Endothelial cell of umbilical vein (primary cell): ENCODE data around the gene CERK. TPM values are rescaled to one million over a fixed set of nuclear protein-coding genes. Genes with fewer than 3 reads are reported as not detected.

ENCODE experiments used
- BruUV-seq: library from RNA; stranded (reverse); fragments of 400-500 nt; replicated peaks from 2 replicates; lab custom pipeline; 2021; lab: Mats Ljungman, UMichigan
- CTCF ChIA-PET: fragments of 300-600, 350-600 bp; sonication (Branson Sonifier 250); formaldehyde crosslinking; loops from one replicate; lab custom pipeline; 2021; ENCODE audit warnings: antibody characterized with exemption, inconsistent platforms; lab: Charles Lee
- POLR2A ChIA-PET: fragments of 300-600, 350-600 bp; sonication (Branson Sonifier 250); formaldehyde crosslinking; loops from one replicate; lab custom pipeline; 2021; ENCODE audit warnings: antibody characterized with exemption, inconsistent platforms; lab: Charles Lee
- DNase-seq: peaks from one replicate; pipeline ENCODE4 v3.0.0-alpha.2; 2011; ENCODE audit warnings: low read depth, low spot score
- FAIRE-seq: peaks from 2 replicates; lab custom pipeline; 2011; peaks lifted over from hg19 to GRCh38; lab: Jason Lieb, UNC
- H2AFZ ChIP-seq: 2 replicates; pipeline ENCODE4 v1.6.0; 2012; ENCODE audit warnings: low read depth, low read length, control low read depth, inconsistent platforms
- H3K27ac ChIP-seq: 2 replicates; pipeline ENCODE4 v1.5.1; 2011; ENCODE audit warnings: low read depth, mild to moderate bottlenecking, control low read depth, low read length, moderate library complexity; ENCODE audit not compliant: insufficient read depth
- H3K27me3 ChIP-seq, 2 experiments: 2 replicates each; pipeline versions ENCODE4 v1.6.0 to v1.6.1; 2011; ENCODE audit warnings: low read length in 2 of 2, mixed read lengths in 1 of 2; ENCODE audit not compliant: control insufficient read depth in 2 of 2, insufficient read depth in 2 of 2
- H3K36me3 ChIP-seq, 2 experiments: 2 replicates in 1 of 2; 3 replicates in 1 of 2; pipeline ENCODE4 v1.5.1; 2011; ENCODE audit warnings: low read length in 2 of 2, mild to moderate bottlenecking in 1 of 2, moderate library complexity in 1 of 2; ENCODE audit not compliant: control insufficient read depth in 2 of 2, insufficient read depth in 2 of 2; ENCODE audit errors: extremely low read depth in 1 of 2
- H3K4me1 ChIP-seq: 3 replicates; pipeline ENCODE4 v1.5.1; 2011; ENCODE audit warnings: mild to moderate bottlenecking, low read length; ENCODE audit not compliant: control insufficient read depth, insufficient read depth; ENCODE audit errors: extremely low read depth
- H3K4me2 ChIP-seq: 2 replicates; pipeline ENCODE4 v1.6.1; 2011; ENCODE audit warnings: low read length, control low read depth, mixed read lengths; ENCODE audit not compliant: insufficient read depth
- H3K4me3 ChIP-seq, 3 experiments: fragments of 200-600 bp in 1 of 3; sonication (generic), shearing (Covaris generic) in 1 of 3; replicated peaks in 1 of 3; 2 replicates each; pipeline ENCODE4 v1.5.1; 2011 to 2016; ENCODE audit warnings: control low read depth in 3 of 3, low read length in 3 of 3, mild to moderate bottlenecking in 2 of 3, inconsistent platforms in 1 of 3, low read depth in 1 of 3, moderate library complexity in 1 of 3; ENCODE audit not compliant: insufficient read depth in 1 of 3
- H3K79me2 ChIP-seq: 2 replicates; pipeline ENCODE4 v1.6.0; 2012; ENCODE audit warnings: low read length, inconsistent platforms; ENCODE audit not compliant: control insufficient read depth, insufficient read depth
- H3K9ac ChIP-seq: replicated peaks from 2 replicates; pipeline ENCODE3; 2011; ENCODE audit warnings: low read length, control low read depth; ENCODE audit not compliant: insufficient read depth; ENCODE audit errors: extremely low read depth
- H3K9me1 ChIP-seq: replicated peaks from 3 replicates; pipeline ENCODE4 v1.6.0; 2011; ENCODE audit warnings: mild to moderate bottlenecking, low read length; ENCODE audit not compliant: control insufficient read depth, insufficient read depth; ENCODE audit errors: extremely low read depth
- H3K9me3 ChIP-seq: replicated peaks from 2 replicates; pipeline ENCODE4 v1.5.1; 2012; ENCODE audit warnings: low read length, inconsistent platforms; ENCODE audit not compliant: control insufficient read depth, insufficient read depth
- H4K20me1 ChIP-seq: replicated peaks from 2 replicates; pipeline ENCODE3; 2011; ENCODE audit warnings: mild to moderate bottlenecking, low read length; ENCODE audit not compliant: control insufficient read depth, insufficient read depth; ENCODE audit errors: extremely low read depth
- EZH2 ChIP-seq: IDR thresholded peaks from 2 replicates; pipeline ENCODE4 v1.6.1; 2012; ENCODE audit warnings: borderline replicate concordance, low read depth, mild to moderate bottlenecking, moderate library complexity, low read length, inconsistent platforms; ENCODE audit not compliant: severe bottlenecking
- FOS ChIP-seq: IDR thresholded peaks from 2 replicates; pipeline ENCODE4 v1.6.1; 2011; ENCODE audit warnings: mild to moderate bottlenecking, low read length, moderate library complexity, borderline replicate concordance; ENCODE audit not compliant: insufficient read depth
- GATA2 ChIP-seq: IDR thresholded peaks from 2 replicates; pipeline ENCODE4 v1.7.0; 2011; ENCODE audit warnings: low read depth, mild to moderate bottlenecking, moderate library complexity, mixed read lengths, low read length; ENCODE audit not compliant: insufficient read length, insufficient read depth
- JUN ChIP-seq: IDR thresholded peaks from 2 replicates; pipeline ENCODE4 v1.6.1; 2011; ENCODE audit warnings: borderline replicate concordance, low read depth; ENCODE audit not compliant: insufficient read length, insufficient read depth
- MAX ChIP-seq: IDR thresholded peaks from 2 replicates; pipeline ENCODE4 v1.6.1; 2011; ENCODE audit not compliant: insufficient read depth, insufficient read length
- MYC ChIP-seq: IDR thresholded peaks from one replicate; pipeline ENCODE4 v1.6.1; 2011; ENCODE audit warnings: mild to moderate bottlenecking, low read depth, low read length
- POLR2A ChIP-seq: IDR thresholded peaks from 2 replicates; pipeline ENCODE4 v1.6.1; 2012; ENCODE audit warnings: low read depth, mild to moderate bottlenecking, control low read depth, low read length
- POLR2AphosphoS5 ChIP-seq: IDR thresholded peaks from 2 replicates; pipeline ENCODE4 v1.6.1; 2012; ENCODE audit warnings: low read depth, mild to moderate bottlenecking, control low read depth, low read length, moderate library complexity; ENCODE audit not compliant: insufficient read depth
- dilution Hi-C: fragments of 300-500 bp; cut with MboI; formaldehyde crosslinking; loops from one replicate; pipeline ENCODE4 v1.15.0; 2019; ENCODE audit warnings: low sequenced_read_pairs; ENCODE audit not compliant: extremely low pct_ligation_motif_present
- intact Hi-C: fragments of 100-400 bp; cut with micrococcal nuclease; formaldehyde crosslinking; loops from one replicate; pipeline ENCODE4 v1.10.0; 2022
- polyA plus RNA-seq, 4 experiments: library from polyadenylated mRNA; depleted of rRNA in 3 of 4; stranded (reverse) in 3 of 4; unstranded in 1 of 4; fragments of >200 nt; gene quantifications; 2 replicates each; pipeline versions ENCODE4 v1.2.1 to v1.2.3, GENCODE V29; 2011 to 2012; ENCODE audit warnings: missing spikeins in 1 of 4
- total RNA-seq: library from RNA; stranded (reverse); gene quantifications from 2 replicates; pipeline ENCODE4 v1.2.3, GENCODE V29; 2021

CERK gene
- total and polyA plus RNA-seq, 2 donors (not counting 3 experiments of a cell fraction or from before 2014, with no cell fraction given) = 61.1 to 88.0 TPM

DNA sequence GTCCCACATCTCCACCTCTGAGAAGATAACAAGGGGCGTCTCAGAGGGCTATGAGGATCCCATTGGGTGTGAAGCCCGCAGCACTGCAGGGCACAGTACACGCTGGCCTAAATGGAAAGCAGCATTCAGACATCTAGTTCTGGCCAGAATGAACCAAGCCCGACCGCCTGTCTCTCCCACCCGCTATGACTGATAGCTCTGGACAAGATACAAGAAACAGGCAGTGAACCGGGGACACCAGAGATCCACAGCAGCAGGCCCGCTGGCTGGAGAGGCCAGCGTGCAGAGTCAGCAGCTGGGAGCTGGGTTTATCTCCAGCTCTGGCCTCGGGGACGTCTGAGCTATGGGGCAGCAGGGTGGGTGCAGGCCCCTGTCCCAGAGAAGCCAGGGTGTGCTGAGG is 9.6 kb downstream of the CERK start:
- Histone ChIP-seq H3K4me3 (no peak overlapping the region), H4K20me1 (no peaks in the 10 kb centered on the region), H3K36me3 (peaks cover 4 to 33% of the 10 kb centered on the region in 2 experiments), H3K27me3 (no peaks in the 10 kb centered on the region), H3K9ac (no peak overlapping the region), H3K4me2 (no peak overlapping the region), H2AFZ (no peak overlapping the region), H3K27ac (no peak overlapping the region), H3K4me1 (no peaks in the 10 kb centered on the region), H3K9me1 (no peaks in the 10 kb centered on the region), H3K79me2 (peaks cover 97% of the 10 kb centered on the region), H3K9me3 (no peaks in the 10 kb centered on the region)
- no peak for DNase-seq
- TF ChIP-seq FOS (no peak), JUN (no peak), EZH2 (no peak), POLR2A (no peak), MYC (no peak), GATA2 (no peak), MAX (no peak), POLR2AphosphoS5 (no peak)
- CTCF ChIA-PET = no interaction called here
- BruUV-seq = no TSS peak
- dilution Hi-C loops = no loop called here
- intact Hi-C loops = no loop called here
- FAIRE-seq = no peak
- POLR2A ChIA-PET = no interaction called here

- intact Hi-C loops (no loop called here), dilution Hi-C loops (no loop called here)
- no TSS peak for BruUV-seq
- no peak overlapping the region for H3K27ac ChIP-seq
- POLR2A ChIA-PET = no interaction called here
- no peak overlapping the region for H2AFZ ChIP-seq
- H3K36me3 ChIP-seq = peaks cover 4 to 33% of the 10 kb centered on the region in 2 experiments
- no peak overlapping the region for H3K4me2 ChIP-seq
- no peaks in the 10 kb centered on the region for H4K20me1 ChIP-seq
- TF ChIP-seq POLR2AphosphoS5 (no peak), MYC (no peak), EZH2 (no peak)
- no peak overlapping the region for H3K9ac ChIP-seq
- no peaks in the 10 kb centered on the region for H3K4me1 ChIP-seq
- CTCF ChIA-PET = no interaction called here
- FAIRE-seq (no peak), DNase-seq (no peak)
- H3K9me3 ChIP-seq = no peaks in the 10 kb centered on the region
- no peaks in the 10 kb centered on the region for H3K9me1 ChIP-seq
- peaks cover 98% of the 10 kb centered on the region for H3K79me2 ChIP-seq
- H3K4me3 ChIP-seq = no peak overlapping the region
- H3K27me3 ChIP-seq = no peaks in the 10 kb centered on the region
Observed at GRCh38 chr22:46727813-46728364, 10.2 kb downstream of the CERK start.
